Uterus (tissue), 2 donors: Measurements from ENCODE around the gene FNDC1.

ENCODE experiments used
- POLR2A ChIP-seq, 2 donors: fragments of 450-650 bp; IDR thresholded peaks; one replicate each; pipeline ENCODE4 v1.6.1; 2016; ENCODE audit warnings: antibody characterized with exemption in 2 of 2, mild to moderate bottlenecking in 1 of 2, moderate library complexity in 1 of 2
- TF ChIP-seq, protein P1 (sequence below), 4 experiments: fragments of 200-600 bp in 2 of 4; fragments of 450-650 bp in 2 of 4; sonication (generic) in 2 of 4; IDR thresholded peaks; one replicate each; pipeline ENCODE4 v1.5.1; 2016 to 2019; ENCODE audit warnings: antibody characterized with exemption in 4 of 4, mild to moderate bottlenecking in 2 of 4, moderate library complexity in 1 of 4

DNA sequence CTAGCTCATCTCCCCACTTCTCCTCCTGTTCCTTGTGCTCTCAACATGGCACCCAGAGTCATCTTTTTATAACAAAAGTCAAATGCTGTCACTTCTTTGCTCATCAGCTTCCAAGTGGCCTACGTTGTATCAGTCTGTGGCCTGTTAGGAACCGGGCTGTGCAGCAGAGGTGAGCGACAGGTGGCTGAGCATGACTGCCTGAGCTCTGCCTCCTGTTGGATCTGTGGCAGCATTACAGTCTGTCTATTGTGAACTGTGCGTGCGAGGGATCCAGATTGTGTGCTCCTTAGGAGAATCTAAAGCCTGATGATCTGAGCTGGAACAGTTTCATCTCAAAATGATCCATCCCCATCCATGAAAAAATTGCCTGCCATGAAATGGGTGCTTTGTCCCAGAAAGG, 129.6 kb downstream of the FNDC1 start:
- no peak for TF ChIP-seq POLR2A (IDR thresholded peaks at IDR 0.05)
- TF ChIP-seq, protein P1, sequence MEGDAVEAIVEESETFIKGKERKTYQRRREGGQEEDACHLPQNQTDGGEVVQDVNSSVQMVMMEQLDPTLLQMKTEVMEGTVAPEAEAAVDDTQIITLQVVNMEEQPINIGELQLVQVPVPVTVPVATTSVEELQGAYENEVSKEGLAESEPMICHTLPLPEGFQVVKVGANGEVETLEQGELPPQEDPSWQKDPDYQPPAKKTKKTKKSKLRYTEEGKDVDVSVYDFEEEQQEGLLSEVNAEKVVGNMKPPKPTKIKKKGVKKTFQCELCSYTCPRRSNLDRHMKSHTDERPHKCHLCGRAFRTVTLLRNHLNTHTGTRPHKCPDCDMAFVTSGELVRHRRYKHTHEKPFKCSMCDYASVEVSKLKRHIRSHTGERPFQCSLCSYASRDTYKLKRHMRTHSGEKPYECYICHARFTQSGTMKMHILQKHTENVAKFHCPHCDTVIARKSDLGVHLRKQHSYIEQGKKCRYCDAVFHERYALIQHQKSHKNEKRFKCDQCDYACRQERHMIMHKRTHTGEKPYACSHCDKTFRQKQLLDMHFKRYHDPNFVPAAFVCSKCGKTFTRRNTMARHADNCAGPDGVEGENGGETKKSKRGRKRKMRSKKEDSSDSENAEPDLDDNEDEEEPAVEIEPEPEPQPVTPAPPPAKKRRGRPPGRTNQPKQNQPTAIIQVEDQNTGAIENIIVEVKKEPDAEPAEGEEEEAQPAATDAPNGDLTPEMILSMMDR (IDR thresholded peaks at IDR 0.05) = no peak
